NCI-H2107 (cell line): ENCODE results near the gene LMF1.

Source experiments
- DNase-seq: peaks from one replicate; lab custom pipeline; 2025; lab: John Stamatoyannopoulos, UW

The LMF1 gene

DNA sequence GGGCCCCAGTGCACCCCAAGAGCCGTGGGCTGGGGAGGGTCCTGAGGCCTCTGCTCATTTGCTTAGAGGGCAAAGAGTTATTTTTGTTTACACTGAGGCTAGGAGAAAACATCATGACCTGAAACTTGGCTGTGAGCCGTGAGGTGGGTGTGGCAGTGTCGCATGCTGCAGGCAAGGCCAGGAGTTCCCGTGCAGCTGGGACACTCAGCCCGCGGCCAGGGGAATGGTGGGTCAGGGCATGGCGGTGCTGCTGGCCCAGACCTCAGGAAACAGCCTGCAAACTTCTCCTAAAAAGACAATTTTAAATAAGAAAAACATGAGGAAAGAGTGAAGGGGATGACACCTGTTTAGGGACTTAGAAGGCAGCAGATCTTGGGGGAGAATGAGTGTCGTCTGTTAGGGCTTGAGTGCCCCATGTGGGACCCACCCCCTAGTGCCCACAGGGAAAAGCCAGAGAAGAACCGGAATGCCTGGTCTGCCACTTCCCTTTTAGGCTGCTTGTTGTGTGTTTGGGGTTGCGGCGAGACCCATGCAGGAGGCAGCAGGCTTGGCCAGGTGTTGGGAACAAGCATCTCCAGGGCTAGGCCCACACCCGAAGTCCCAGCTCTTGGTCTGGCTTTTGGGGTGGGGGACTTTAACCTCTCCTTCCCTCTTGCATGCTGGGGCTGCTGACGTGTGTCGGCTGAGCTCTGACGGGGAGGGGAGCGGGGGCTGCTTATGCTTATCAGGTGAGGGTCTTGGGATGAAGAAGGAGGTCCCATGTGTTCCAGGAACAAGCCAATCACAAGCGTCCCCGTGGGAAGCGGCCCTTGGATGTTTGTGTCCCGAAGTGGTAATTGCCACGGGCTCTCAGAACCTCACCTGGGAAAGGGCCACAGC is 89.3 kb downstream of the LMF1 start:
- no peak for DNase-seq

DNA sequence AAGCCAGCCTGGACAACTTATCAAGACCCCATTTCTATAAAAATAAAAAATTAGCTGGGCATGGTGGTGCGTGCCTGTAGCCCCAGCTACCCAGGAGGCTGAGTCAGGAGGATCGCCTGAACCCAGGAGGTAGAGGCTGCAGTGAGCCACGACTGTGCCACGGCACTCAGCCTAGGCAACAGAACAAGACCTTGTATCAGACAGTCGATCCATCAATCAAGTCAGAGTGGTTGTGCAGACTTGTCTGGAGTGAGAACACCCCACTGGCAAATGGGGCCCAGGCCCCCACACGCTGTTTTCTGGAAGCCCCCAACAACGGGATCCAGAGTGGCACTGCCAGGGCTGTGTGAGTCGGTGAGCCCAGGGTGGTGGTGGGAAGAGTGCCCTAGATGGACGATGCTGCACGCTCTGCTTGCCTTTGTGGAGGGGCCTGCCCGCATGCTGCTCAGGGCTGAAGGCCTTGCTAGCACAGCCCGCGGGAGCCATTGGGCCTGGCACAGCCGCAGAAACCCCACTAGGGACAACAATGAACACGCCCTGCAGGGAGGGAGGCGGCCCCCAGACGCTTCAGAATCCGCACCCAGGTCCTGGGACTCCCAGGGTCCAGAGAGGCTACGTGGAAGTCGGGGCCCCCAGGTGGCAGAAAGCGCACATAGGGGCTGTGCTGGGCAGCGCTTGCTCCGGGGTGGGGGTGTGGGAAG is 90.2 kb downstream of the LMF1 start:
- no peak for DNase-seq

DNA sequence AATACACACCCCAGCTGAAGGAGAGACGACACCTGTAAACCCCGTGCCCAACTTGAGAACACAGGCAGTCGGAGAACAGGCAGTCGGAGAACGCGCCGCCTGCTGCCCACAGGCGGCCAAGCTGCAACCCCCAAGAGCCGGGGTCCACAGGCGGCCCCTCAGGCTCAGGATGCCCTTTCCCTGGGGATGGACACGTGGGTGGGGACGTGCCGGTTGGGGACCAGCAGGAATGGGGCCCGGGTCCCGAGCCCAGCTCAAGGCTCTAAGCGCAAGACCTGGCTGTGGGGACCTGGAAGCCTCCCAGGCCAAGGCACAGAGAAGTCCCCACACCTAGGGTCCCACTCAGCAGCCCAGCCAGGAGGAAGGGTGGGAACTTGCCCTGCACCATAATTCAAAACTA is 90.8 kb downstream of the LMF1 start:
- no peak for DNase-seq

DNA sequence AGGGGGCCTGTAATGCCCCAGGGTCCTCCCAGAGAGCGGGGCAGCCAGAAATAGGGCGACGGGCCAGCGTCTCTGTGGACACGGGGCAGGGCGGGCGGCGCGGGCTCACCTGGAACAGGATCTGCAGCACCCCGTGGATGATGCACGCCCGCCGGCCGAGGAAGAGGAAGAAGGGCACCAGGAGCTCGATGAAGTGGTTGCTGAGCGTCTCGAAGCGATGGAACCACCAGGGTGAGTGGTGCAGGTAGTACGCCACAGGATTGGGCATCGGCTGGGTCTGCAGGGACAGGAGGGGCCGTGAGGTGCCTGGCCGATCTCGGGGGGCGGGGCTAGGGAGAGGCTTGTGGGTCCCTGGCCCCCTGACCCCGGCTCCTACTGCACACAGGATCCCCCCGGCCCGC is 91.3 kb downstream of the LMF1 start:
- DNase-seq, result no peak

DNA sequence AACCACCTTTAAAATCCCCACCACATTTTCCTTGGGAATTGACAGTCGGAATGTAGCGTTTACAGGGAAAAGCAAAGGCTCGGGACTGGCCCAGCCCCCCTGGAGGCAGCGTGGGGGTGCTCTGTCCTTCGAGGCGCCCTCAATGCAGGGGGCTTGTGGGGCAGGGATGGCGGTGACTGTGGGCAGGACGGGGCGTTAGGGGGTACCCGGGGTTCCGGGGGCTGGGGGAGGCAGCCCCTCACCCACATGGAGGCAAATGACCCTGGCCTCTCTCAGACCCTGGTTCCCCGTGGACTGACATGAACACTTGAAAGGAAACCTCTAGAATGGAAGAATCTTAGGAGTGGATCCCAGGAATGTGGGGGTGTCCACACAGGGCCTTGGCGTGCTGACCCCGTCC is 91.9 kb downstream of the LMF1 start:
- no peak for DNase-seq

DNA sequence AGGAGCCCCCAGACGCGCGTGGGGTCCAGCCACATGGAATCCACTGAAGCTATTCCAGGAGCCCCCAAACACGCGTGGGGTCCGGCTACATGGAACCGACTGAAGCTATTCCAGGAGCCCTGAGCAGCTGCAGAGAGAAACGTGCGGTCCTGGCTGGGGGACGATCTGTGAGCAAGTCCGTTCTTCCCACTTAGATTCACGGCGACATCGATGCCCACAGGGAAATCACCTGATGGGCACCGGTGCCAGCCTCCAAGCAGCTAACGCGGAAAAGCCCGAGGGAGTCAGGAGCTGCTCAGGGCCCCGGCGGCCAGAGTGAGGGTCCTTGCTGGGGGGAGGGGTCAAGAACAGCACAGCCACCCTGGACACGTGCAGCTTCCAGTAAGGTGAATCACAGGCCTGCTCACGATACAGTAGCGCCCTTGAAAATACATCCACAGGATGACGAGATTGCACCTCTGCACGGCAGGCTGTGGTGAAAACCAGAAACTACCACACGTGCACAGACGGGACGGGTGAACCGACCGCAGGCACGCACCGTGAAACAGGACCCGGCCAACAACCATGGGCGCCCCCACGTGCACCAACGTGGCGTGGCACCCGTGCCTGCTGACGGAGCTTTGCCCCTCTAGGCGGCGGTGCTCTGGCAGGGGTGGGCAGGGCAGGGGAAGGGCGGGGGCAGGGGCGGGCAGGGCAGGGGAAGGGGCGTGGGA is 92.6 kb downstream of the LMF1 start:
- no peak for DNase-seq

DNA sequence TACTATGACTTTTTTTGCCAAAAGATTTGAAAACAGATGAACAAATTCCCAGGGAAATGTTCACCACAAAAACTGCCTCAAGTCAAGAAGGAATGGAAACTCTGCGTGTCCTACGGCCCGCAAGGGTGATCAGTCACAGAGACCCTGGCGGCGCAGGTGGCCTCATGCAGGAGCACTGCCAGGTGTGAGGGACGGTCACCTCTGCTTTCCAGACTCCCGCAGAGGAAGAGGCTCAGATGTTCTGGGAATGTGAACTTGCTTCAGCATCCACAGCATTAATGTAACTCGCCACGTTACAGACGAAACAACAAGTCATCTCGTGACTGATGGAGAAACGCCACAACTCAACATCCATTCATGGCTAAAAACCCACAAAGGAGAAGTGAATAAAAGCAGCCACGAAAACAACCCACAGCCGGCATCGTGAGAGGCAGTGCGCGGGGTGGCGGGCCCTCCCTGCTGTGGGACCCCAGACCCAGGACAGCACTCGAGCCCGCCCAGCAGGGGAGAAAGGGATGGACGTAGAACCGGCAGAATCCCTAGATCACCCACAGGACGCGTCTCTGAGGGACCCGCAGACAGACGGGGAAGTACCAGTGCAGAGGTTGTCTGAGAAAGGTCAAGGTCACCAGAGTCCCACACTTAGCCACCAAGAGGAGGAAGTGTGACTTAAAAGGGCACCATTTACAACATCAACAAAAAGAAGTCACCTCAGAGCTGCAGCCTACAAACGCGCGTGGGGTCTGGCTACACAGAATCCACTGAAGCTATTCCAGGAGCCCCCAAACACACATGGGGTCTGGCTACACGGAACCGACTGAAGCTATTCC is 93.3 kb downstream of the LMF1 start:
- no peak for DNase-seq

DNA sequence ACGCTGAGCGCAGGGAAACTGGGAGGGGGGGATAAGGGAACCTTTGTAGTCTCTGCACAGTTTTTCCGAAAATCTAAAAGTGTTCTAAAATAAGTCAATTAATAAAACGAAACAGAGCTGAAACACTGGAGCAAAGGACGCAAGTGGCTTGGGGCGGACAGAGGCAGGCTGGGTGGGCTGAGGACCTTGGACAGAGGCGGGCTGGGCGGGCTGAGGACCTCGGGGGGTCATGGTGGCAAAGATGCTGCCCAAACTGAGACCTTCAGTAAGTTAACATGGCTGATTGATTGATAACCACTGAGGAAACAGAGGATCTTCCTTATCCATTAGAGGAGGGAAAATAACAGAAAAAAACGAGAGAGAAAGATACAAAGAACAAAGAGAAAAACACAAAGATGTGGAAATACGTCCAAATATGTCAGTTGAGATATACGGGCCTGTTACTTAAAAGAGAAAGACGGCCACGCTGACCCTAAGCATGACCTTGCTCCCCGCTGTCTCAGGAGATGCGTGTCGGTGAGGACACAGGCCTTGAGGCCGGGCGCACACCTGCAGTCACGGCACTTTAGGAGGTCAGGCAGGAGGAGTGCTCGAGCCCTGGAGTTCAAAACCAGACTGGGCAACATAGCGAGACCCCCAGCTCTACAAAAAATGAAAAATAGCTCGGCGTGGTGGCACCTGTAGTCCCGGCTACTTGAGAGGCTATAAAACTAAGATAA is 94.1 kb downstream of the LMF1 start:
- no peak for DNase-seq

DNA sequence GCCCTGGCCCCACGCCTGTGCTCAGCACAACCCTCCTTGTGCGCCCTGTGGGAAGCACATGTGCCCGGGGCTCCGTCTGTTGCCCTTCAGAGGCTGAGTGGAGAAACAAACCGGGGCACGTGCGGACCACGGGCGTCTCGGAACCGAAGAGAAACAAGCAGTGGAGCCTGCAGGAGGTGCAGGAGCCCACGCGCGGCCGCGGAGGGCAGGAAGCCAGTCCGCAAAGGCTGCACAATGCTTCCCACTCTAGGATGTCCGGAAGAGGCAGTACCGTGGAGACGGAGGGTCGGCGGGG is 94.8 kb downstream of the LMF1 start:
- DNase-seq, result no peak

DNA sequence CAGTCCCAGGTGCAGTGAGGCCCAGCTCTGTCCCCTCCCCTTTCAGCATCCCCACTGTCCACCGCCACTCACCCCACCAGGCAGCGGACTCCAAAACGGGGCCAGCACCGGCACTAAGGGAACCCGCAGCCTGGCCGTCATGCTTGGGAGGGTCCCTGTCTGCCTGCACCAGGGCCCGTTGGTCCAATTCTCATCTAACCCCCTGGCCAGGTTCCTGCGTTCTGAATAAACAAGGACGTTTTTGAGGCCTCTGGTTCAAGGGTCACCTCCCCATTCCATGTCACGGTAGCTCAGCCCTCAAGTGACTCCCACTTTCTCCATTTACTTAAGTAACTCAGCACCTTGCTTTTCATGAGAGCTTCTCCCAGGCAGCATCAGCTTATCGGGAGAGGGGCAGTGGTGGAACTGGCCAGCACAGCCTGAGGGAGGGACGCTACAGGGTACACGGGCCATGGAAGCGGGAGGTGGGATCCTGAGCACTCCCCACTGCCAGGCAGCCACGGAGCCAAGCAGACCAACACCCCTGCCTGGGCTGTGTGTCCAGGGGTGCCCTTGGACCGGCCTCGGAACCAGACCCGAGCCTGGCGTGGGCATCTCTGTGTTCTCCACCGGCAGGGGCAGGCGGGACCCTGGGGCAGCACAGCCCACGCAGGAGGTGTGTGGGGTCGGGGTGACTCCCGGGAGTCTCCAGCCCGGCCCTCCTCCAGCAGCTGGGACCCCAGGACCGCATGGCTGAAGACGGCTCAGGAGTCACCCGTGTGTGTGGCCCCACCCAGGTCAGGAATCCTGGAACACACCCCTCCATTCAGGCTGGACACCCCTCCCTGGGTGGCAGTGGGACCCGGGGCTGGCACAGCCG is 95.4 kb downstream of the LMF1 start:
- DNase-seq, result no peak

DNA sequence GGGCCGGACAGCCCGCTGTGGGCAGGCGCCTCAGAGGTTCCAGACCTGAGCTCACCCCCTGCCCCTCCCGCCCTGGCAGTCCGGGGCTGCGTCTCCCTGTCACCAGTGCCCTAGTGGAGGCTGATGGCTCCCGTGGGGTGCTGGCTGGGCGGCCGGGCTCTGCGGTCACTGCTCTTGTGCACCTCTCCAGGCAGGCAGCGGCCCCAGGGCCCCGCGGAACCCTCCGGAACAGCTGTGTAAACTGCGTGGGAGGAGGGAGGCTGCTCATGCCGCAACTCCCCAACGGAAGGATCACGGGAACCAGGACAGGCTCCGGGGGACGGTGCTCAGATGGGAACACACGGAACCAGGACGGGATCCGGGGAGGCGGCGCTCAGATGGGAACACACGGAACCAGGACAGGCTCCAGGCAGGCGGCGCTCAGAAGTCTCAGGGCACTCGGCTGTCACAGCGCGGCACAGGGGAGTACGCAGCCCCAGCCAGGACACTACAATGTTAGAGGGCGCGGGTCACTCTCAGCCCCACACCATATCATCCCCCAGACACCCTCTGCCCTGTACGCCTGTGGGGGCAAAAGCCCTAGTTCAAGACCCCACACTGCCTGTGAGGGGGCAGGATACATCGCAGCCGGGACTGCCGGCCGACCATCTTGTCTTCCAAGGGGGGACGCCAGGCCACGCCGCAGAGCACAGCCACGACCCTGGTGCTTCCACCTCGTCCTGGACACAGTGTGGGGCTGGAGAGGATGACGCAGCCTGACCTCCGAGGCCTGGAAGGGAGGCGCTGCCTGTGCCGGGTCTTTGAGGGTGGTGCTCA is 96.2 kb downstream of the LMF1 start:
- DNase-seq, result no peak

DNA sequence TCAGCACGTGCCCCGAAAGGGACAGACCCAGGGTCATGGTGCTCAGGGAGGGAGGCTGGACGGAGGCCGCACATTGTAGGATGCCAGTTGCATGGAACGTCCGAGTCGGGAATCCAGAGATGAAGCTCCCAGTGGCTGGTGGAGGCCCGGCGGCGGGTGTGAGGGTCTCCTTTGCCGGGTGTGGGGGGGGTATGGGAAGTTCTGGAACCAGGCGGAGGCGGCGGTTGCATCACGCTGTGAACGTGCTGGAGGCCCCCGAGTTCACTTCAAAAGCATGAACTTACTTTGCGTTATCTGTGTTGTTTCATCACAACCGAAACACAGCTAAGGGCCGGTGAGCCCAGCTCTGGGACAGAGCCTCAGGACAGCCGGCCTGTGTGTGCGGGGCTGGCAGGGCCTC is 96.9 kb downstream of the LMF1 start:
- DNase-seq, result no peak

DNA sequence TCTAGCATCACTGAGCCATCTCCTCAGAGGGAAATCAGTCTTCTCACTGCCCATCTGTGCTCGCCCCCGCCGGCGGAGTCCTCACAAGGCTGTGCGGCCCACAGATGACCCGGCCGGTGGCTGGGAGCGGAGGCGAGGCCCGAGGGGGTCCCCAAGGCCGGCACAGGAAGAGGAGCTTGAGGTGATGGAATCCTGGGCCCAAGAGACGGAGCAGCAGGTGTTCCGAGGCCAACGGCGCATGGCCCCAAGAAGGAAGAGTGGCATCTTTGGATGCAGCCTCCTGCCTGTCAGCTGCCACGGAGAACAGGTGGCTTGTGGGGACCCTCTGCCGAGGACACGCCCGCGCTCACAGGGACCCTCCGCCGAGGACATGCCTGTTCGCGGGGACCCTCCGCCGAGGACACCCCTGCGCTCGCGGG is 97.5 kb downstream of the LMF1 start:
- DNase-seq, result no peak

DNA sequence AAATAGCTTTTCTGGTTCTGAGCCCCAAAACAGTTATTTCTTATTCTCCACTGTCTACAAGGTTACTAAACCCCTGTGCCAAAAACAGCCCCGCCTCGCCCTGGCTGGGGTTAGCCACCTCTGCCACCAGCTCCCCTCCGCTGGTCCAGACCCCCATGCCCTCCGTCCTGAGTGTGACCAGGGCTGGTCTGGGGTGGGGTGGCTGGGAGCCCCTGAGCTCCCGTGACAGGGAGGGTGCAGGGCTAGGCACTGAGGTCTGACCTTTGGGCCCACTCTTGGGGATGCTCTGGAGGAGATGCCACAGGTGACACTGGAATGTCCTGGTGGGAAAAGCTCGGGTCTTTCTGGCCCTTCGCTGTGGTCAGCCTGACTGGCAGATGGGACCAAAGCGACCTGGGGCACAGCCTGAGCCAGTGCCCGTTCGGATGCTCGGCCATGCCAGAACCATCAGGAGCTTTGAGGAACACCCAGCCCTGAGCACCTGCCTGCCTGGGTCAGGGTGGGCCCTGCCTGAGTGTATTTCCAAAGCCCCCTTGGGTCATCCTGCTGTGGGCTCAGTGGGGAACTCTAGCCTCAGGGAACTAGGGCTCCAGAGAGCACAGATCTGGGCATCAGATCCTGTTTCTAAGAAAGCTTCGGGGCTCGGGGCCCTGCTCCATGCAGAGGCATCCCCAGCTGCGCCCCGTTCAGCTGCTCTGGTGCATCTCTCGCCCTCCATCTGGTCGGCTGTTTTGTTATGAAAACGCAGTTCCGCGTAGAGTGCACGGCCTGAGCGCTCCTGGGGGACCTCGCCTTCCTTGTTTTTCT is 98.1 kb downstream of the LMF1 start:
- no peak for DNase-seq

DNA sequence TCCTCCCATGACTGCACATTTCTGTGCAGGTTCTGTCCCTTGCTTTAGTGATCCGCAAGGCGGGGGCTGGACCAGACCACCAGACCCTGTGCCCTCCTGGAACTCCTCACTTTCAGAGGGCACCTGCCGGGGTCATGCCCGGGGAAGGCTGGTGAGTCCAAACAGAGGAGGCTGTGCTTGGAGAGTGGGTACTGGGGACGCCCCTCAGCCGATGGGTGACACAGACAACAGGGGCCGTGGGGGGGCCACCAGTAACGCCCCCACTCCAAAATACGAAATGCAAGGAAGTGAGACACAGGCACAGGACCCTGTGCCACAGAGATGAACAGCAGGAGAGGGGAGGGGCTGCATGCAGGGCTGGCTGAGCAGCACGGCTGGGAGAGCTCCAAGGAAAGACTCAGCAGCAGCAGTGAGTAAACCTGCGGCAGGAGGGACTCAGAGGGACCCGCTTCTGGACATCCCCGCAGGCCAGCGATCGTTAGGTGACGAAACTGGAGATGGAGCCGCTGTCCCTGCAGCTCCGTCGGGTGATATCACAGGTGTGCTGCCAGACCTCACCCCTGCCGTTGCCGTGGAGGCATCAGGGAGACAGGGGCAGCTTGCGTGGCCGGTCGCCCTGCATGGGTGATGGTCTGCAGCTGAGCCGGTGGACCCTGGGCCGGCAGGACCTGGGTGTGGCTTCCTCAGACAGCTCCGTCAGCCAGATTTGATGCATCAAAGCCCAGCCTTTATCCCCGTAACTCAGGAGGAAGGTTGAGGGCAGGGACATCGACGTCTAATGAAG is 99.0 kb downstream of the LMF1 start:
- no peak for DNase-seq

DNA sequence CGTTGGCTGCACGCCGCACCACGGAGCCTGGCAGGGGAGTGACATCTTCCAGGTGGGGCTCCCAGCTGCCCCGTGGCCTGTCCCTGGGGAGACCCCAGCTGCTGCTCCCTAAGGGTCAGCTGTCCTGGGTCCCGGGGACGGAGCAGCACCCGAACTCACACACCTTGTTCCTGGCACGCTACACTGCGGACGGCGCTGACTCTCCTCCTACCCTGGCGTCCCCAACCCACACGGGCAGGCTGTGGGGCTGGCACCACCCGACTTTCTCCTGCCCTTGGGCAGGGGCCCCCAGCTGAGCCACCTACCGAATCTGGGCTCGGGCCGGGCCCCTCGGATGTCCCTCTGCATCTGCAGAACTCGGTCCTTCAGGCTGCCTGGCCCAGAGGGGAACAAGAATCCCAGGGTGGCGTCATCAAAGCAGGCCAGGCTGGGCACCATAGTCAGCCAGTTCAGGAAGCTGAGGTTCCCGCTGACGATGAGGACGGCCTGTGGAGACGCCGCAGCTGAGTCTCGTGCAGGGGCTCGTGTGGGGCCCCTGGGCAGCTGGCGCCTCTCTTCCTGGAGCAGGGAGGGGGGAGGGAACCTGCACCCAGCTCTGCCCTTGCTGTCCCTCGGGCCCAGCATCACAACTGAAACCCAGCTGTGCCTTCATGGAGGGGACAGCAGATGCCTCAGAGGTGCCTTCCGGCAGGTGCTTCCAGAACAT is 99.8 kb downstream of the LMF1 start:
- no peak for DNase-seq
